GM12891 (cell line): ENCODE measurements around the gene PLD3.

Experiments
- POLR2A ChIP-seq: IDR thresholded peaks from 2 replicates; pipeline ENCODE4 v1.6.1; 2011; ENCODE audit warnings: low read depth, low read length, control low read depth
- POLR2AphosphoS5 ChIP-seq: IDR thresholded peaks from 2 replicates; pipeline ENCODE4 v1.6.1; 2011; ENCODE audit warnings: low read depth, low read length, control low read depth
- TAF1 ChIP-seq: IDR thresholded peaks from 2 replicates; pipeline ENCODE4 v1.6.1; 2011; ENCODE audit warnings: low read depth, low read length, control low read depth

DNA sequence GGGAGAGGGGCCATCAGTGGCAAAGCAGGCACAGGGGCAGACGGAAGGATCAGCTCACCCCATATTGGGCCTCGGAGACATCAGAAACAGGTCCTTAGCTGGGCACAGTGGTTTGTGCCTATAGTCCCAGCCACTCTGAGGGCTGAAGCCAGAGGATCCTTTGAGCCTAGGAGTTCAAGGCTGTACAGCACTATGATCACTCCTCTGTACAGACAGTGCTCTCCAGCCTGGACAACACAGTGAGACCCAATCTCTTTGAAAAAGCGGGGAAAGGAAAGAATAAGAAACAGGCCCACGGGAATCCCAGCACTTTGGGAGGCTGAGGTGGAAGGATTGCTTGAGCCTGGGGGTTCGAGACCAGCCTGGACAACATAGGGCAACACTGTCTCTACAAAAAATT lies 71.3 kb downstream of the PLD3 start:
- TF ChIP-seq POLR2AphosphoS5 (no peak), POLR2A (no peak), TAF1 (no peak)
